Progenitor cell of endocrine pancreas (in vitro differentiated cells): ENCODE measurements around the gene GTF2A1. TPM values are rescaled to one million over a fixed set of nuclear protein-coding genes. Genes with fewer than 3 reads are reported as not detected.

ENCODE experiments used
- DNase-seq: peaks from one replicate; pipeline ENCODE4 v3.0.0; 2021; ENCODE audit warnings: low spot score; ENCODE audit not compliant: unreplicated experiment
- H3K27ac Mint-ChIP-seq: 2 replicates; pipeline ENCODE4 v1.8.0; 2021; ENCODE audit warnings: mild to moderate bottlenecking, moderate library complexity, mixed read lengths
- H3K27me3 Mint-ChIP-seq: 2 replicates; pipeline ENCODE4 v1.8.0; 2021; ENCODE audit warnings: mixed read lengths
- H3K36me3 Mint-ChIP-seq: 2 replicates; pipeline ENCODE4 v1.8.0; 2022; ENCODE audit warnings: mixed read lengths; ENCODE audit not compliant: insufficient read depth
- H3K4me1 Mint-ChIP-seq: 2 replicates; pipeline ENCODE4 v1.8.0; 2021; ENCODE audit warnings: low read depth, mixed read lengths
- H3K4me3 Mint-ChIP-seq: 2 replicates; pipeline ENCODE4 v1.8.0; 2021; ENCODE audit warnings: low read depth, mild to moderate bottlenecking, moderate library complexity, mixed read lengths
- H3K9me3 Mint-ChIP-seq: 2 replicates; pipeline ENCODE4 v1.8.0; 2021; ENCODE audit warnings: low read depth, mixed read lengths
- total RNA-seq: library from RNA; stranded (reverse); gene quantifications from 2 replicates; pipeline ENCODE4 v1.2.1, GENCODE V29; 2021
- TF ChIP-seq, protein P1 (sequence below): fragments of 200-600 bp; sonication (generic); IDR thresholded peaks from one replicate; pipeline ENCODE4 v1.5.0; 2021; ENCODE audit warnings: antibody characterized with exemption, mild to moderate bottlenecking; ENCODE audit not compliant: unreplicated experiment

The GTF2A1 gene
- total RNA-seq, 1 donor from 2014 or later = 33.4 TPM

DNA sequence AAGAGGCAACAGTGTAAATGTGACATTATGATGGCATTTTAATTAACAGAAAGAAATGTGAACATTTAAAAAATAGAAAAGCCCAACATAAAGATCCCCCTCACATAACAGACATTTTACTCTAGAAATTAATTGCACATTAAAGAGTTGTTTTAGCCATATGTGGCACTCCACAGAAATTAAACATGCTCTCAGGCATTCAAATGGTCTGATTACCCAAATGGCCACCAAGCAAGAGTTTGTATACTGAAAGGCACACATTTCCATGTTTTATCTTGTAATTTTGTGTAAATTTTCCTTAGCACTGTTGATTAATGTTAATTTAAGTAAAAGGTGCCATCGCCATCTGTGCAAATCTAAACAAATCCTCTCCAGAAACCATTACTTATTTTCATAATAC is 43.5 kb downstream of the GTF2A1 start:
- H3K27ac Mint-ChIP-seq = no peak overlapping the region
- H3K9me3 Mint-ChIP-seq = no peaks in the 10 kb centered on the region
- no peak overlapping the region for H3K4me3 Mint-ChIP-seq
- no peak for DNase-seq
- peaks cover 9% of the 10 kb centered on the region for H3K36me3 Mint-ChIP-seq
- peaks cover 5% of the 10 kb centered on the region for H3K4me1 Mint-ChIP-seq
- TF ChIP-seq, protein P1, sequence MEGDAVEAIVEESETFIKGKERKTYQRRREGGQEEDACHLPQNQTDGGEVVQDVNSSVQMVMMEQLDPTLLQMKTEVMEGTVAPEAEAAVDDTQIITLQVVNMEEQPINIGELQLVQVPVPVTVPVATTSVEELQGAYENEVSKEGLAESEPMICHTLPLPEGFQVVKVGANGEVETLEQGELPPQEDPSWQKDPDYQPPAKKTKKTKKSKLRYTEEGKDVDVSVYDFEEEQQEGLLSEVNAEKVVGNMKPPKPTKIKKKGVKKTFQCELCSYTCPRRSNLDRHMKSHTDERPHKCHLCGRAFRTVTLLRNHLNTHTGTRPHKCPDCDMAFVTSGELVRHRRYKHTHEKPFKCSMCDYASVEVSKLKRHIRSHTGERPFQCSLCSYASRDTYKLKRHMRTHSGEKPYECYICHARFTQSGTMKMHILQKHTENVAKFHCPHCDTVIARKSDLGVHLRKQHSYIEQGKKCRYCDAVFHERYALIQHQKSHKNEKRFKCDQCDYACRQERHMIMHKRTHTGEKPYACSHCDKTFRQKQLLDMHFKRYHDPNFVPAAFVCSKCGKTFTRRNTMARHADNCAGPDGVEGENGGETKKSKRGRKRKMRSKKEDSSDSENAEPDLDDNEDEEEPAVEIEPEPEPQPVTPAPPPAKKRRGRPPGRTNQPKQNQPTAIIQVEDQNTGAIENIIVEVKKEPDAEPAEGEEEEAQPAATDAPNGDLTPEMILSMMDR = no peak
- no peaks in the 10 kb centered on the region for H3K27me3 Mint-ChIP-seq

DNA sequence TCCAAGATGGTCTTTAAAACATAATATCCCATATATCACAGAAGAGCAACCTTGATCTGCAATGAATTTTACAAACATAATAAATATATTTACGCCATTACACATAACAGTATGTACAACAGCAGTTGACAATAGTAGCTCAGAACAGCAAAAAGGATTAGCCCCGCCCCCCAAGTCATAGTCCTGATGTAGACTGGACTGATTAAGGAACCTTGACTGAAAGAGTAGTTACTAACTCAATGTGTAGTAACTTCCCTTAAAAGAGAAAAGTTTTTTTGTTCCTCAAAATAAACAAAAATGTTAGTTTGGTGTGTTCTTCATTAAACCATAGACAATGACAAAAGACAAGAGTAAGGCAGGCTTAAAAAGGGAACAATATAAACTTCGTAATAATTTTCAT is 44.5 kb downstream of the GTF2A1 start:
- Mint-ChIP-seq H3K4me3 (no peak overlapping the region), H3K27me3 (no peaks in the 10 kb centered on the region), H3K9me3 (no peaks in the 10 kb centered on the region), H3K36me3 (peaks cover 6% of the 10 kb centered on the region), H3K27ac (no peak overlapping the region), H3K4me1 (peaks cover 2% of the 10 kb centered on the region)
- no peak for DNase-seq
- TF ChIP-seq, protein P1 = no peak

GRCh38 chr14:81172881-81173280 is 47.9 kb downstream of the GTF2A1 start:
- Mint-ChIP-seq H3K4me3 (no peak overlapping the region), H3K4me1 (peaks cover 5% of the 10 kb centered on the region), H3K9me3 (no peaks in the 10 kb centered on the region), H3K36me3 (no peaks in the 10 kb centered on the region), H3K27ac (no peak overlapping the region), H3K27me3 (no peaks in the 10 kb centered on the region)
- TF ChIP-seq, protein P1 = no peak
- DNase-seq = no peak

DNA sequence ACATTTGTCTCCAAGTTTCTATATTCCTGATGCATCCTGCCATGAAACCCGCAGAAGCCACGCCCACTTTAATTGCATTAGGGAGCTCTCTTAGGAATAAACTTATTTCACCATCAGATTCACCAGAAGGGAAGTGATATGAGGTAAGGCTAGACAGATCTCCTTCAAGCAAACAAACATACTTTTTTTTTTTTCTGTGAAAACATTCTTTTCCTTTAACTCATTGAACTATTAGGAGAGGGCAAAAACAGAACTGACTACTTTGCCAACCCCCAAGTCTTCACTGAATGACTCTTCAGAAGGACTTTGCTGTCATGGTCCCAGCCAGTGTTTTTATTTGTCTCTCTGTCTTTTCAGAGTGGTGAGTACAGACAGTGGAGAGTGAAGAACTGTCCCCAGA is 48.4 kb downstream of the GTF2A1 start:
- no peak overlapping the region for H3K27ac Mint-ChIP-seq
- no peak overlapping the region for H3K4me3 Mint-ChIP-seq
- H3K27me3 Mint-ChIP-seq = no peaks in the 10 kb centered on the region
- H3K9me3 Mint-ChIP-seq = no peaks in the 10 kb centered on the region
- peaks cover 5% of the 10 kb centered on the region for H3K4me1 Mint-ChIP-seq
- no peak for DNase-seq
- no peaks in the 10 kb centered on the region for H3K36me3 Mint-ChIP-seq
- TF ChIP-seq, protein P1 = no peak

- Mint-ChIP-seq H3K9me3 (no peaks in the 10 kb centered on the region), H3K4me1 (peaks cover 5% of the 10 kb centered on the region), H3K4me3 (peak overlapping the region; percentile 93), H3K27ac (peak overlapping the region; percentile 99), H3K27me3 (no peaks in the 10 kb centered on the region), H3K36me3 (no peaks in the 10 kb centered on the region)
- TF ChIP-seq, protein P1 = no peak
- no peak for DNase-seq
Observed at GRCh38 chr14:81170829-81171195, 49.9 kb downstream of the GTF2A1 start.
